Activated CD8-positive, alpha-beta T cell treated with anti-CD3 and anti-CD28 coated beads for 36 hours (primary cell): ENCODE results near the gene RNASE2. TPM values are rescaled to one million over a fixed set of nuclear protein-coding genes. Genes with fewer than 3 reads are reported as not detected.

Experiments used
- ATAC-seq: fragments of 200-7000 bp; cut with Tn5 transposase; one replicate; pipeline ENCODE4 v1.10.0; 2021; ENCODE audit warnings: mild to moderate bottlenecking, moderate library complexity
- CTCF ChIA-PET: fragments of 350-600 bp; sonication (Branson Sonifier 250); formaldehyde crosslinking; loops from one replicate; lab custom pipeline; 2021; ENCODE audit warnings: antibody characterized with exemption; lab: Charles Lee
- POLR2A ChIA-PET: fragments of 350-600 bp; sonication (Branson Sonifier 250); formaldehyde crosslinking; loops from one replicate; lab custom pipeline; 2021; ENCODE audit warnings: antibody characterized with exemption; lab: Charles Lee
- DNase-seq: peaks from one replicate; pipeline ENCODE4 v3.0.0-alpha.2; 2020
- H3K27ac Mint-ChIP-seq: one replicate; pipeline ENCODE4 v1.8.0; 2021; ENCODE audit warnings: mild to moderate bottlenecking, mixed read lengths
- H3K27me3 Mint-ChIP-seq: one replicate; pipeline ENCODE4 v1.8.0; 2021; ENCODE audit warnings: mixed read lengths
- H3K36me3 Mint-ChIP-seq: one replicate; pipeline ENCODE4 v1.8.0; 2021; ENCODE audit warnings: low read depth, mixed read lengths
- H3K4me1 Mint-ChIP-seq: one replicate; pipeline ENCODE4 v1.8.0; 2021; ENCODE audit warnings: low read depth, mixed read lengths
- H3K4me3 Mint-ChIP-seq: one replicate; pipeline ENCODE4 v1.8.0; 2021; ENCODE audit warnings: mild to moderate bottlenecking, moderate library complexity, mixed read lengths
- H3K9me3 Mint-ChIP-seq: one replicate; pipeline ENCODE4 v1.8.0; 2021; ENCODE audit warnings: mixed read lengths
- CTCF ChIP-seq: fragments of 200-600 bp; IDR thresholded peaks from one replicate; pipeline ENCODE4 v1.8.0; 2022; ENCODE audit warnings: antibody characterized with exemption, mild to moderate bottlenecking
- intact Hi-C: fragments of 100-400 bp; cut with micrococcal nuclease; formaldehyde crosslinking; loops from one replicate; pipeline ENCODE4 v1.10.0; 2022
- total RNA-seq, 2 experiments: library from RNA; stranded (reverse); gene quantifications; one replicate each; pipeline ENCODE4 v1.2.3, GENCODE V29; 2021

Gene RNASE2
- total RNA-seq, 2 experiments from 2014 or later, result not detected

- ATAC-seq (no peak), DNase-seq (no peak)
- Mint-ChIP-seq H3K4me3 (no peak overlapping the region), H3K27me3 (no peaks in the 10 kb centered on the region), H3K36me3 (peaks cover 42% of the 10 kb centered on the region), H3K4me1 (peaks cover 23% of the 10 kb centered on the region), H3K27ac (no peak overlapping the region), H3K9me3 (no peaks in the 10 kb centered on the region)
- CTCF ChIA-PET, result interaction anchor here (0.8 to 12.6 kb wide), 4 partner anchors 9 to 140 kb away, joined by 3 to 208 read pairs (median 26); no protein-coding TSS in a partner anchor
- TF ChIP-seq CTCF, result no peak
- POLR2A ChIA-PET, result interaction anchor here (1.6 kb wide), 1 partner anchor 17 kb away, joined by 4 read pairs; no protein-coding TSS in a partner anchor
- intact Hi-C loops, result no loop called here
Observed at GRCh38 chr14:20996521-20996920, 41.2 kb downstream of the RNASE2 start.

GRCh38 chr14:20997115-20997514, 41.8 kb downstream of the RNASE2 start:
- H3K4me3 Mint-ChIP-seq, result no peak overlapping the region
- H3K27ac Mint-ChIP-seq, result no peak overlapping the region
- intact Hi-C loops, result no loop called here

GRCh38 chr14:20997564-20997963, 42.3 kb downstream of the RNASE2 start:
- Mint-ChIP-seq H3K27me3 (no peaks in the 10 kb centered on the region), H3K4me3 (no peak overlapping the region), H3K4me1 (peaks cover 14% of the 10 kb centered on the region), H3K9me3 (no peaks in the 10 kb centered on the region), H3K27ac (no peak overlapping the region), H3K36me3 (peaks cover 37% of the 10 kb centered on the region)
- POLR2A ChIA-PET, result interaction anchor here (0.8 to 1.6 kb wide), 2 partner anchors 18 to 54 kb away, joined by 3 to 4 read pairs; no protein-coding TSS in a partner anchor
- ATAC-seq (no peak), DNase-seq (no peak)
- no peak for TF ChIP-seq CTCF
- intact Hi-C loops, result no loop called here
- CTCF ChIA-PET, result interaction anchor here (0.8 to 12.6 kb wide), 7 partner anchors 8 to 139 kb away, joined by 3 to 208 read pairs (median 9); no protein-coding TSS in a partner anchor

More at GRCh38 chr14:20997115-20997514, 41.8 kb downstream of the RNASE2 start:
- TF ChIP-seq CTCF, result no peak
- DNase-seq, result no peak
- CTCF ChIA-PET, result interaction anchor here (0.8 to 12.6 kb wide), 4 partner anchors 9 to 140 kb away, joined by 3 to 208 read pairs (median 26); no protein-coding TSS in a partner anchor
- Mint-ChIP-seq H3K4me1 (peaks cover 17% of the 10 kb centered on the region), H3K9me3 (no peaks in the 10 kb centered on the region), H3K27me3 (no peaks in the 10 kb centered on the region), H3K36me3 (peaks cover 37% of the 10 kb centered on the region)
- ATAC-seq, result no peak
- POLR2A ChIA-PET, result interaction anchor here (1.6 kb wide), 1 partner anchor 18 kb away, joined by 4 read pairs; no protein-coding TSS in a partner anchor

GRCh38 chr14:20998139-20998538, 42.9 kb downstream of the RNASE2 start:
- Mint-ChIP-seq H3K27ac (peak overlapping the region; percentile 19), H3K9me3 (no peaks in the 10 kb centered on the region), H3K27me3 (no peaks in the 10 kb centered on the region), H3K4me1 (peaks cover 10% of the 10 kb centered on the region), H3K36me3 (peaks cover 32% of the 10 kb centered on the region), H3K4me3 (no peak overlapping the region)
- DNase-seq, result no peak
- ChIA-PET CTCF (interaction anchor here (1.2 to 12.6 kb wide), 8 partner anchors 17 to 106 kb away, joined by 3 to 208 read pairs (median 6); no protein-coding TSS in a partner anchor), POLR2A (interaction anchor here (0.8 to 1.7 kb wide), 3 partner anchors 8 to 91 kb away, joined by 3 to 4 read pairs (median 4); partner anchors contain the start of gene METTL17)
- intact Hi-C loops, result no loop called here
- TF ChIP-seq CTCF, result no peak
- ATAC-seq, result no peak
